Mammary epithelial cell (primary cell): Measurements from ENCODE around the gene ENDOD1.

Experiments used
- CTCF ChIP-seq, 2 donors: IDR thresholded peaks in 1 of 2; conservative IDR thresholded peaks in 1 of 2; 2 replicates each; pipeline ENCODE4 v1.5.1; 2011 to 2012; ENCODE audit warnings: inconsistent platforms in 2 of 2, low read length in 2 of 2, mild to moderate bottlenecking in 2 of 2, control low read depth in 1 of 2, low read depth in 1 of 2; ENCODE audit not compliant: insufficient read depth in 1 of 2; ENCODE audit errors: extremely low read depth in 1 of 2
- EZH2 ChIP-seq: IDR thresholded peaks from 2 replicates; pipeline ENCODE4 v1.6.1; 2012; ENCODE audit warnings: low read length, inconsistent platforms, borderline replicate concordance

GRCh38 chr11:95097209-95097608 is 7.6 kb downstream of the ENDOD1 start:
- TF ChIP-seq CTCF (conservative IDR thresholded peaks at IDR 0.05 in 1 of 2, IDR thresholded peaks at IDR 0.05 in 1 of 2; ENCODE audit: extremely low read depth in 1 of 2, insufficient read depth in 1 of 2, low read depth in 1 of 2, low read length in 2 of 2) (no peak), EZH2 (no peak)
